Left renal cortex interstitium (tissue), 4 donors: ENCODE data around the gene INPP5B. TPM values are rescaled to one million over a fixed set of nuclear protein-coding genes. Genes with fewer than 3 reads are reported as not detected.

Experiments
- DNase-seq, 4 donors: peaks; one replicate each; pipeline ENCODE4 v3.0.0-alpha.2; 2013; ENCODE audit warnings: low read depth in 4 of 4, low spot score in 2 of 4, missing footprints in 1 of 4
- polyA plus RNA-seq, 4 donors: library from polyadenylated mRNA; unstranded; fragments of 120-200 nt; gene quantifications; one replicate each; pipeline ENCODE4 v1.2.1, GENCODE V29; 2013; ENCODE audit not compliant: insufficient read length in 4 of 4

Gene INPP5B
- polyA plus RNA-seq, 4 donors = 14.7 to 29.2 (median 23.0) TPM

DNA sequence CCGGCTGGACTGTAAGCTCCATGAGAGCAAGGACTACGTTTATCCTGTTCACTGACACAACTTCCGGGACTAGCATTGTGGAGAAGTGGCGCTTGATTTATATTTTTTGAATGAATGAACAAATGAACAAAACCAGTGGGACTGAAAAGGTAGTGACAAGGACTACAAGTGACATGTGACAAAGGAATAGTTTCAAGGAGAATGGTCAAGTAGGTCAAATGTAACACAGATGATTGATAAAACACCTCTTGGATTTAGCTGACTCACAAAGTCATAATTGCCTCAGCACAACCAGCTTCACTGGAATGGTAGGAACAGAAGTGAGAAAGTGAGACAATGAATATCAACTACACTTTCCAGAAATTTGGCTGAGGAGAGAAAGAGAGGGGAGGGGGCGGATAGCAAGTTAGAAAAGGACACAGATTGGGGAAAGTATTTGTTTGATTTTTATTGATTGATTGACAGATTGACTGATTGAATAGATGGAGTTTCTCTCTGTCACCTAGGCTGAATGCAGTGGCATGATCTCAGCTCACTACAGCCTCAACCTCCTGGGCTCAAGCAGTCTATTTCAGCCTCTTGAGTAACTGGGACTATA, 101.7 kb downstream of the INPP5B start:
- no peak for DNase-seq

DNA sequence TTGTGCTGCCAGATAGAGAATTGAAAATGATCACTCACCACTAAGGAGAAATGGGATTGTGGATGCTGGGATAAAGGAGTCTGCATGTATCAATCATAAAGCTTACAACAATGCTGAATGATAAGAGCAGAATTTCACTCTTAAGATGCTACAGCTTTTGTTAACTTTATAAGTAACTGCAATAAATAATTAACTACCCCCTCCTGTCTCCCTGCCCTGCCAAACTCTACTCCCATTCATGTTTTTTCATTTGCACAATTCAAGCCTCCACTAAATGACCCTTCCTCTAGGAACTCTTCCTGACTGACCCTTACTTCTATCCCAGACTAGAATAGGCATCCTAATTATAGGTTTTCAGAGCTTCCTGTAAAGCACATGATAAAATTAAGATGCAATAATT, 102.3 kb downstream of the INPP5B start:
- DNase-seq = no peak

GRCh38 chr1:37841652-37842051, 105.2 kb downstream of the INPP5B start:
- DNase-seq = no peak

DNA sequence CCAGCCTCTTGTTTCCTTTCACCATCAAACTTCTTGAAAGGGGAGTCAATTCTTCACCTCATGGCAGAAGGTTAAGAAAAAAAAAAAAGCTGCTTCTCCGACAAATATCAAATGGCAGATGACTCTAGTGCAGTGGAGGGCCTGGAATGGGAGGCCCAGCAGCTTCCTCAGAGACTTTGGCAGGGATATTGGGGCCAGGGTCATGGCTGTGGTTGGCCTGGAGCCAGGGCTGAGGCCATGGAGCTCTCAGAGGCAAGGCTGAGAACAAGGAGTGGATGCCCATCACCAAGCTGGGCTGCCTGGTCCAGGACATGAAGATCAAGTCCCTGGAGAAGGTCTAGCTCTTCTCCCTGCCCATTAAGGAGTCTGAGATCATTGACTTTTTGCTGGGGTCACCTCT, 106.1 kb downstream of the INPP5B start:
- DNase-seq = no peak

DNA sequence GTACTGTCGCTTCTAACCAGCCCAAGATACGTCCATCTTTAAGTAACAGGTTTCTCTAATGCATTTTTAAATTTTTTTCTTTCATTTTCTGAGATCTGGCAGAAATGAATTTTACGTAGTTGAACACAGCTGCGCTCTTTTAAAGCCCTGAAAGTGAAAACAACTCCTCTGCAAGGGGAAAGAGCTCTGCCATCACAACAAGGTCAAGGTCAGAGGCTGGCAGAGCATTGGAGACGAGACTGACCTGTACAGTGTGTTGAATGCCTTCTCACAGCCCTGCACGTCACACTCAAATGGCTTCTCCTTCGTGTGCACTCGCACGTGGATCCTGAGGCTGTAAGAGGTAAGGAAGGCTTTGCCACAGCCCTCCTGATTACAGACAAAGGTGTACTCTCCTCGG, 107.2 kb downstream of the INPP5B start:
- no peak for DNase-seq

DNA sequence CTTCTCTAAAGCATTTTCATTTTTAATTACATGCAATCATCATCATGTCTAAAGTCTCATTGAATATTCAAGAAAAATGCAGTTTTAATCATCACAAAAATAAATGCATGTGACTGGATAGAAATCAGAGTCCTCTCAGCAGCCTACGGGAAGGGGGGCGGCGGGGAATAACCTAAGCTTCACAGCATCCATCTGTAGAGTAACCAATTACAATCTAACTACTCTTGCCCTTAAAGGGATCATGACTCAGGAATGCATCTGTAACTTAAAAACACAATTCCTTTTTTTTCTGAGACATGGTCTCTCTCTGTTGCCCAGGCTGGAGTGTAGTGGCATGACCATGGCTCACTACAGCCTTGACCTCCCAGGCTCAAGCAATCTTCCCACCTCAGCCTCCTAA, 110.1 kb downstream of the INPP5B start:
- DNase-seq = no peak

DNA sequence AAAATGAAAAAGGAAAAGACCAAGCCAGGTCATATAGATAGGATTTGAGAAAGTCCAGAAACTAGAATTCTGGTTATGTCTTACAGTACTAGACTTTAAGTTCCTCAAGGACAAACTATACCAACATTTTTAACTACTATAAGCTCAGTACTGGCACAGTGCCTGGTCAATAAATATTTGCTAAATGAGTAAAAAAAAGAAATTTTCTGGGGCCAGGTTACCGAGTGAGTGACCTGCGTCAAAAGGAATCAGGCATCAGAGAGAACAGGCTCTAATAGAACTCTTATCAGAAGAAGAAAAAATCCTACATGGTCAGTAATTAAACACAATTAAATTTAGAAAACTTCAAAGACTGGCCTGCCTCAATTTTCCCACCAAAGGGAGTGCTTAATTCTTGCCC, 115.0 kb downstream of the INPP5B start:
- no peak for DNase-seq

DNA sequence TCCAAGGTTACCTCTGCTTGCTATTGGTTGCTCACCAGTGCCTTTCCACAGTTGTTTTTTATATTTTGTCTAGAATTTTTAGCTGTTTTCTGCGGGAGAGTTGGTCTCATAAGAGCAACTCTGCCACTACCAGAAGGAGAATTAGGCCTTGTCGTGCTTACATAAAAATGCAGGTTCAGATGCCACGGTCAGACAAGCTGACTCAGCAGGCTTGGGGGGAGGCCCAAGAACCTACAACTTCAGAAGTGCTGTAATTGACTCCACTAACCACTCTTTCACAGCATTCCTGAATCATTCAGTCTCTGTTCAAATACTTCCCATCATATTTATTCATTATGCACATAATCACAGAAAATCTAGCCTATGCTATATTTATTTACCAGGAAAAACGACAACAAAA, 115.7 kb downstream of the INPP5B start:
- DNase-seq = no peak

DNA sequence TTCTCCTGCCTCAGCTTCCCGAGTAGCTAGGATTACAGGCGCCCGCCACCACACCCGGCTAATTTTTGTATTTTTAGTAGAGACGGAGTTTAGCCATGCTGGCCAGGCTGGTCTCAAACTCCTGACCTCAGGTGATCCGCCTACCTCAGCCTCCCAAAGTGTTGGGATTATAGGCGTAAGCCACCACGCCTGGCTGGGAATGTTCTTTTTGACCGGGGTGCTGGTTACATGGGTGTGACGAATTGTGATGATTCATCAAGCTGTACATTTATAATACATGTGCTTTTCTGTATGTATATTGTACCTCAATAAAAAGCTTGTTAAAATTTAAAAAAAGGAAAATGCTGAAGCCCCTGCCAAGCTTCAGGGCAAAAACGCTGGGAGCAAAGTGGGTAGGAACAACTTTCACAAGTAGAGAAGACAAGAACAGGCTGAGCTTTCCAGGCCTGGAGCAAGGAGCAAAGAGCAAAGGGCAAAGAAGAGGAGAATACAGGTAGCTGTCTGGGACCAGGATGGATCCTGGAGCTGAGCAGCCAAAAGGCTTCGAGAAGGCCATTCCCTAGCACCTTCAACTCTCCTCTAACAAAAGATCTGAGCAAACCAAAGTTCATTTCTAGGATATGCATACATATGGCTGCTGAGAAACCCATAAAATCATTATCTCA, 118.3 kb downstream of the INPP5B start:
- DNase-seq = no peak

DNA sequence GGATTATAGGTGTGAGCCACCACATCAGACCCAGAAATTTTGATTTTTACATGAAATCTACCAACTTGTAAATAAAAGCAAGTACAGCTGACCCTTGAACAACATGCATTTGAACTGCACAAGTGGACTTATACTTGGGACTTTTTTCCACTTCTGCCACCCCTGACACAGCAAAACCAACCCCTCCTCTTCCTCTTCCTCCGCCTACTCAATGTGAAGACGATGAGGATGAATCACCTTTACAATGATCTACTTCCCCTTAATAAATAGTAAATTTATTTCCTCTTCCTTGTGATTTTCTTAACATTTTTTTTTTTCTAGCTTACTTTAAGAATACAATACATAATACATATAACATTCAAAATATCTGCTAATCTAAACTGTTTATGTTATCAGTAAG, 121.3 kb downstream of the INPP5B start:
- no peak for DNase-seq

DNA sequence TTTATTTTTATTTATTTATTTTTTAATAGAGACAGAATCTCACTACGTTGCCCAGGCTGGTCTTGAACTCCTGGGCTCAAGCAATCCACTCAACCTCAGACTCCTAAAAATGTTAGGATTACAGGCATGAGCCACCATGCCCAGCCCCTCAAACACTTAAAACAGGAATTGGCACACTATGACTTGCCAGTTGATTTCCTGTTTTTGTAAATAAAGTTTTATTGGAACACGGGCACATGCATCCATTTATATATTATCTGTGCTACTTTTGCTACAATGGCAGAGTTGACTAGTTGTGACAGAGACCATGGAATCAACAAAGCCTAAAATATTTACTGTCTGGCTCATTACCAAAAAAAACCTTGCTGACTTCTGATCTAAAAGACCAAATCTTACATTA, 122.9 kb downstream of the INPP5B start:
- DNase-seq = no peak

DNA sequence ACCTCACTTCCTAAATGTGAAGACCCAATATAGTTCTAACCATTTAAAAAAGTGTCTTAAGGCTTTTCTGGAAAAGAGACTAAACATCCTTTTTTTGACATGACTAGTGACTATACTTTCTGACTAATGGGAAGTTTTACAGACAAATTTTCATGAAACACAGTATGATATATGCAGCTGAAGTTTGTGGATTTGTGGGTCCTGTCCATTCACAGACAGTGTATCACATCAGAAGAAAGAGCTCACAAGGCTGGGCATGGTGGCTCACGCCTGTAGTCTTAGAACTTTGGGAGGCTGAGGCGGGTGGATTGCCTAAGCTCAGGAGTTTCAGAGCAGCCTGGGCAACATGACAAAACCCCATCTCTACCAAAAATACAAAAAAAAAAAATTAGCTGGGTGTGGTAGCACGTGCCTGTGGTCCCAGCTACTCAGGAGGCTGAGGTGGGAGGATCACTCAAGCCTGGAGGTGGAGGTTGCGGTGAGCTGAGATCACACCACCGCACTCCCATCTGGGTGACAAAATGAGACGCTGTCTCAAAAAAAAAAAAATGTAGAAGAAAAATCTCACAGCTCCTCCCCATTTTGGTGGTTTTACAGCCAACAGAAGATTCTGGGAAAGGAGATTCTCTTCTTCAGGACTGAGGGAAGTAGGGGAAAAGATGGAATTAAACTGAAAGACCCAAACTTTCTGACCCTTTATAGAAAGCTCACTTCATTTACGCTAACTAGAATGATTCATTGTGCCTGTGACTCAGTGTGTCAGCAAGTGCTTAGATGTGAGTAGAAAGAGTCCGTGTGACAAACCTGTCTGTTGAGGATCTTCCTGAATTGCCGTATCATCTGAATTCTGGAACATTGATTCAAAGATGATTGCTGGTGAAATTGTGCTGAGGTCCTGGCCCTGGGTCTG, 123.7 kb downstream of the INPP5B start:
- no peak for DNase-seq

DNA sequence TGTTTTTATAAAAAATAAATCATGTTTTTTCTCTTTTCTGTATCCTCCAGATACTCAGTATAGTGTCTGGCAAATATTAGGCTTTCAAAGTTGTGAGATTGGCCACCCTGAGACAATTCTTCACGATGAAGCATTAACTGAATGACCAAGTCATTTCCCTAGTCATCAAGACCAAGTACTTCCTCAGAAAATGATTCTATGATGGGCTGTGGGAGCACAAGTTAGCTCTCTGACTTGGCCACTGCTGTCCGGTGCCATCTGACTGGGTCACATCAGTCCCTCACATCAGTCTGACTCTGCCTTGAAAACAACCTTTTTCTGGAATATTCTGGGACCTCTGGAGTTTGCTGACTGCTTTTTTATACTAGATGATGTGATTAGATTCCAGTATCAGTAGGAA, 125.4 kb downstream of the INPP5B start:
- no peak for DNase-seq

- no peak for DNase-seq
Measured at GRCh38 chr1:37817481-37817880, 129.4 kb downstream of the INPP5B start.

GRCh38 chr1:37814252-37814651, 132.6 kb downstream of the INPP5B start:
- DNase-seq = no peak

- no peak for DNase-seq
Measured at GRCh38 chr1:37813529-37814145, 133.2 kb downstream of the INPP5B start.

GRCh38 chr1:37811027-37811655, 135.7 kb downstream of the INPP5B start:
- no peak for DNase-seq
